ENCODE data around the gene CR1L.
"Not testable (repeated sequence)": the region's sequence is repeated elsewhere in the genome, so short reads cannot be mapped to it uniquely, and the experiment has no call there.

The CR1L gene

GRCh38 chr1:207703712-207704111 is 58.8 kb downstream of the CR1L start:
- no peak overlapping the region for H3K27ac ChIP-seq
- no peak overlapping the region for H3K4me3 ChIP-seq (ENCODE audit: low read depth in 1 of 2, low read length in 1 of 2)
- H3K27me3 ChIP-seq, result peaks cover 9% of the 10 kb centered on the region
- no peaks in the 10 kb centered on the region for H3K9me3 ChIP-seq
- H3K4me1 ChIP-seq (ENCODE audit: control insufficient read depth in 1 of 2, insufficient read depth in 1 of 2, low read depth in 1 of 2, low read length in 1 of 2), result no peaks in the 10 kb centered on the region
- TF ChIP-seq CTCF (IDR thresholded peaks at IDR 0.05), result no peak
- H3K36me3 ChIP-seq, result no peaks in the 10 kb centered on the region

GRCh38 chr1:207708004-207708403 is 63.1 kb downstream of the CR1L start:
- not testable (repeated sequence) for H3K4me3 ChIP-seq (ENCODE audit: low read depth in 1 of 2, low read length in 1 of 2); H3K4me1 ChIP-seq (ENCODE audit: control insufficient read depth in 1 of 2, insufficient read depth in 1 of 2, low read depth in 1 of 2, low read length in 1 of 2); H3K36me3 ChIP-seq; H3K9me3 ChIP-seq; H3K27me3 ChIP-seq; H3K27ac ChIP-seq

- Histone ChIP-seq H3K27me3 (no peaks in the 10 kb centered on the region), H3K4me1 (ENCODE audit: control insufficient read depth in 1 of 2, insufficient read depth in 1 of 2, low read depth in 1 of 2, low read length in 1 of 2) (no peaks in the 10 kb centered on the region), H3K4me3 (ENCODE audit: low read depth in 1 of 2, low read length in 1 of 2) (no peak overlapping the region), H3K9me3 (no peaks in the 10 kb centered on the region), H3K27ac (no peak overlapping the region), H3K36me3 (no peaks in the 10 kb centered on the region)
- no peak for TF ChIP-seq CTCF (IDR thresholded peaks at IDR 0.05)
These were observed 66.4 kb downstream of the CR1L start for GRCh38 chr1:207711285-207711684.

GRCh38 chr1:207712701-207713100 is 67.8 kb downstream of the CR1L start:
- not testable (repeated sequence) for H3K27me3 ChIP-seq; H3K9me3 ChIP-seq; H3K36me3 ChIP-seq; H3K4me1 ChIP-seq (ENCODE audit: control insufficient read depth in 1 of 2, insufficient read depth in 1 of 2, low read depth in 1 of 2, low read length in 1 of 2); H3K27ac ChIP-seq; H3K4me3 ChIP-seq (ENCODE audit: low read depth in 1 of 2, low read length in 1 of 2)

- H3K27ac ChIP-seq, result no peak overlapping the region
- no peaks in the 10 kb centered on the region for H3K27me3 ChIP-seq
- no peaks in the 10 kb centered on the region for H3K9me3 ChIP-seq
- no peak for TF ChIP-seq CTCF (IDR thresholded peaks at IDR 0.05)
- no peaks in the 10 kb centered on the region for H3K4me1 ChIP-seq (ENCODE audit: control insufficient read depth in 1 of 2, insufficient read depth in 1 of 2, low read depth in 1 of 2, low read length in 1 of 2)
- H3K4me3 ChIP-seq (ENCODE audit: low read depth in 1 of 2, low read length in 1 of 2), result no peak overlapping the region
- H3K36me3 ChIP-seq, result no peaks in the 10 kb centered on the region
These were observed 68.6 kb downstream of the CR1L start for GRCh38 chr1:207713529-207713928.

- Histone ChIP-seq H3K4me3 (ENCODE audit: low read depth in 1 of 2, low read length in 1 of 2) (no peak overlapping the region), H3K36me3 (no peaks in the 10 kb centered on the region), H3K27me3 (no peaks in the 10 kb centered on the region), H3K9me3 (no peaks in the 10 kb centered on the region), H3K27ac (no peak overlapping the region), H3K4me1 (ENCODE audit: control insufficient read depth in 1 of 2, insufficient read depth in 1 of 2, low read depth in 1 of 2, low read length in 1 of 2) (peaks cover 6 to 11% of the 10 kb centered on the region in 2 experiments)
- TF ChIP-seq CTCF (IDR thresholded peaks at IDR 0.05), result no peak
These were observed 74.3 kb downstream of the CR1L start for GRCh38 chr1:207719234-207719633.

- H3K4me1 ChIP-seq (ENCODE audit: control insufficient read depth in 1 of 2, insufficient read depth in 1 of 2, low read depth in 1 of 2, low read length in 1 of 2), result peaks cover 8 to 12% of the 10 kb centered on the region in 2 experiments
- not testable (repeated sequence) for H3K27me3 ChIP-seq; H3K4me3 ChIP-seq (ENCODE audit: low read depth in 1 of 2, low read length in 1 of 2); H3K9me3 ChIP-seq; H3K36me3 ChIP-seq; H3K27ac ChIP-seq
These were observed 83.4 kb downstream of the CR1L start for GRCh38 chr1:207728200-207728858.

GRCh38 chr1:207737503-207738157 is 92.7 kb downstream of the CR1L start:
- not testable (repeated sequence) for H3K9me3 ChIP-seq; H3K36me3 ChIP-seq; H3K4me3 ChIP-seq (ENCODE audit: low read depth in 1 of 2, low read length in 1 of 2); H3K4me1 ChIP-seq (ENCODE audit: control insufficient read depth in 1 of 2, insufficient read depth in 1 of 2, low read depth in 1 of 2, low read length in 1 of 2); H3K27ac ChIP-seq; H3K27me3 ChIP-seq

- not testable (repeated sequence) for H3K4me3 ChIP-seq (ENCODE audit: low read depth in 1 of 2, low read length in 1 of 2); H3K4me1 ChIP-seq (ENCODE audit: control insufficient read depth in 1 of 2, insufficient read depth in 1 of 2, low read depth in 1 of 2, low read length in 1 of 2); H3K27me3 ChIP-seq; H3K9me3 ChIP-seq; H3K27ac ChIP-seq; H3K36me3 ChIP-seq
These were observed 93.3 kb downstream of the CR1L start for GRCh38 chr1:207738158-207738659.
